Lung (tissue), 12 donors: ENCODE results near the gene ADCY6. TPM values are rescaled to one million over a fixed set of nuclear protein-coding genes. Genes with fewer than 3 reads are reported as not detected.

Experiments used
- ATAC-seq: fragments of 200-7000 bp; cut with Tn5 transposase; one replicate; pipeline ENCODE4 v1.9.1; 2020; ENCODE audit warnings: moderate number of reproducible peaks; ENCODE audit not compliant: insufficient read depth, low FRiP score
- DNase-seq, 3 donors: peaks; one replicate each; pipeline ENCODE4 v3.0.0-alpha.2; 2013 to 2017
- H3K27ac ChIP-seq, 2 donors: one replicate each; pipeline ENCODE4 v1.5.1; 2013; ENCODE audit warnings: mild to moderate bottlenecking in 2 of 2, moderate library complexity in 2 of 2, control low read depth in 1 of 2, inconsistent platforms in 1 of 2, low read depth in 1 of 2, low read length in 1 of 2
- H3K27me3 ChIP-seq, 3 donors: one replicate each; pipeline ENCODE4 v1.5.1; 2013; ENCODE audit warnings: low read length in 2 of 3; ENCODE audit not compliant: control insufficient read depth in 3 of 3, insufficient read depth in 3 of 3
- H3K36me3 ChIP-seq, 4 donors: one replicate each; pipeline ENCODE4 v1.5.1; 2013; ENCODE audit warnings: low read length in 4 of 4, mild to moderate bottlenecking in 1 of 4, moderate library complexity in 1 of 4; ENCODE audit not compliant: control insufficient read depth in 4 of 4, insufficient read depth in 4 of 4
- H3K4me1 ChIP-seq, 5 donors: one replicate each; pipeline ENCODE4 v1.5.1; 2013; ENCODE audit warnings: low read length in 5 of 5, mild to moderate bottlenecking in 2 of 5, moderate library complexity in 1 of 5; ENCODE audit not compliant: control insufficient read depth in 5 of 5, insufficient read depth in 5 of 5
- H3K4me3 ChIP-seq: one replicate; pipeline ENCODE4 v1.5.1; 2013; ENCODE audit warnings: mild to moderate bottlenecking, control low read depth, moderate library complexity
- H3K9ac ChIP-seq, 2 donors: one replicate each; pipeline ENCODE4 v1.5.1; 2013; ENCODE audit warnings: low read length in 2 of 2, control low read depth in 1 of 2; ENCODE audit not compliant: insufficient read depth in 1 of 2
- H3K9me3 ChIP-seq, 4 donors: one replicate each; pipeline ENCODE4 v1.5.1; 2013; ENCODE audit warnings: low read length in 3 of 4, mild to moderate bottlenecking in 1 of 4, moderate library complexity in 1 of 4; ENCODE audit not compliant: control insufficient read depth in 4 of 4, insufficient read depth in 3 of 4
- WGBS, 2 donors: extraction: QIAGEN DNeasy Blood & Tissue Kit; methylation state at CpG; one replicate each; pipeline ENCODE4 v1.1.7; 2013; 5-methylcytosine and 5-hydroxymethylcytosine counted together
- polyA plus RNA-seq, 2 donors: library from polyadenylated mRNA; stranded (reverse); fragments of 200-250 nt; gene quantifications; one replicate each; pipeline ENCODE4 v1.2.1, GENCODE V29; 2013
- total RNA-seq, 2 donors: library from RNA; depleted of rRNA in 1 of 2; stranded (reverse); fragments of >200 nt in 1 of 2; gene quantifications; one replicate each; pipeline ENCODE4 v1.2.1, GENCODE V29; 2014 to 2021
- TF ChIP-seq, protein P1 (sequence below): IDR thresholded peaks from 2 replicates; pipeline ENCODE4 v1.5.1; 2012; ENCODE audit warnings: mild to moderate bottlenecking; ENCODE audit errors: control extremely low read depth, extremely low read depth
- donor health status: control.
- donor health status: control.
- donor health status: Bipolar disorder and iron deficiency.
- donor health status: healthy.
- donor health status: DM: yes; HTN: yes; CAD: no.

The ADCY6 gene
- total and polyA plus RNA-seq, 4 donors: 14.4 to 37.0 (median 26.2) TPM

DNA sequence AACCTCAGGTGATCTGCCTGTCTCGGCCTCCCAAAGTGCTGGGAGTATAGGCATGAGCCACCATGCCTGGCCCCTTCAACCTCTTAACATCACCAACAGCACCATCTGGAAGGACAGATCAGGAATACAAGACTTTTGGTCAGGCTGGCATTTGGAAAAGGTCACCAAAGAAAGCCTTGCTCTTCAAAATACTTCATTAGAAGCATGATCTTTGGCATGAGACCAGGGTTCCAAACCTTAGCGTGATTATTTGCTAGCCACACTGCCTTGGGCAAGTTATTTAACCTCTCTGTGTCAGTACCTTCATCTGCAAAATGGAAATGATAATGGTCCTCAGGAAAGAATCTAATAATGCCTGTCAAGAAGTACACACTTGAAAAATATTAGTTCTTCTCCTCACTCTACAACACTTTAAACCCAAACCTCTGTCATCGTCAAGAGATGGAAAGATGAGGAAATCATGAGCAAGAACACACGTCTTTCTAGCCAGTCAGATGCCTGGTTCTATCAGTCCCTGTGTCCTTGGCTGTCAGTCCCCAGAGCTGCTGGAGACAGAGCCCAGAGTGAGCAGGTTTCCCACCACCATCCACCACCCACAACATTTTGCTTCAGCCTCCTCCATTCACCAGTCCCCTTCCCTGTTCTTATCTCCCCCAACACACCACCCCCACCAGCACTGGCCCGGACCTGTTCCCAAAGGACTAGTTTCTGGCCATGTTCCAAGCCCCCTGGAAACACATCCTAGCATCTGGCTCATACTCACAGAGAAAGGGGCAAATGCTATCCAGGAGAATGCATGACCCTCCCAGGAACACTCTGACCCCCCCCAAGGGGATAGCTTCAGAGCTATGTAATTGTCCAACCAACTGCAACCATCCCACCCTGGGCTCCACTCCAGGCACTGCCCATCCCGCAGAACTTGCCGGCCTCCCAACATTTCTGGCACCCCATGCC, 2.0 kb downstream of the ADCY6 start:
- Histone ChIP-seq H3K4me3 (no peak overlapping the region), H3K4me1 (peaks cover 10 to 21% (median 14%) of the 10 kb centered on the region in 5 donors), H3K36me3 (peaks cover 0 to 8% (median 2%) of the 10 kb centered on the region in 4 donors), H3K9me3 (no peaks in the 10 kb centered on the region), H3K9ac (peak overlapping the region in 1 of 2 donors; percentile 65), H3K27ac (peak overlapping the region in 1 of 2 donors; percentile 92), H3K27me3 (no peaks in the 10 kb centered on the region)
- peak in 1 of 3 donors; percentile 19 for DNase-seq
- 47 to 68% methylated on average over 7 of the region's 7 CpGs for WGBS, 2 donors
- no peak for ATAC-seq
- TF ChIP-seq, protein P1, sequence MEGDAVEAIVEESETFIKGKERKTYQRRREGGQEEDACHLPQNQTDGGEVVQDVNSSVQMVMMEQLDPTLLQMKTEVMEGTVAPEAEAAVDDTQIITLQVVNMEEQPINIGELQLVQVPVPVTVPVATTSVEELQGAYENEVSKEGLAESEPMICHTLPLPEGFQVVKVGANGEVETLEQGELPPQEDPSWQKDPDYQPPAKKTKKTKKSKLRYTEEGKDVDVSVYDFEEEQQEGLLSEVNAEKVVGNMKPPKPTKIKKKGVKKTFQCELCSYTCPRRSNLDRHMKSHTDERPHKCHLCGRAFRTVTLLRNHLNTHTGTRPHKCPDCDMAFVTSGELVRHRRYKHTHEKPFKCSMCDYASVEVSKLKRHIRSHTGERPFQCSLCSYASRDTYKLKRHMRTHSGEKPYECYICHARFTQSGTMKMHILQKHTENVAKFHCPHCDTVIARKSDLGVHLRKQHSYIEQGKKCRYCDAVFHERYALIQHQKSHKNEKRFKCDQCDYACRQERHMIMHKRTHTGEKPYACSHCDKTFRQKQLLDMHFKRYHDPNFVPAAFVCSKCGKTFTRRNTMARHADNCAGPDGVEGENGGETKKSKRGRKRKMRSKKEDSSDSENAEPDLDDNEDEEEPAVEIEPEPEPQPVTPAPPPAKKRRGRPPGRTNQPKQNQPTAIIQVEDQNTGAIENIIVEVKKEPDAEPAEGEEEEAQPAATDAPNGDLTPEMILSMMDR: no peak

DNA sequence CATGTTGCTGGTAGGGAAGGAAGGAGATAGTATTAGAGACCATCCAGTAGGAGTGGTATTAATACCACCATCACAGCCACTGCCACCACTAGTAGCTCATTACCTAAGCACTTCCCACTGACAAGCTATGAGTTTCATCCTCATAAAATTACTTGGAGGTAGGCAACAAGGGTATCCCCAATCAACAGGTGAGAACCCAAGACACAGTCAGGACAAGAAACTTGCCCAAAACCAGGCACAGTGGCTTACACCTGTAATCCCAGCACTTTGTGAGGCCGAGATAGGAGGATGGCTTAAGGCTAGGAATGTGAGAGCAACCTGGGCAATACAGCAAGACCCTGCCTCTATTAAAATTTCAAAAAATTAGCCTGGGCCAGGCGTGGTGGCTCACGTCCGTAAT, 5.5 kb downstream of the ADCY6 start:
- no peaks in the 10 kb centered on the region for H3K9me3 ChIP-seq
- TF ChIP-seq, protein P1: no peak
- H3K36me3 ChIP-seq: peaks cover 0 to 8% (median 2%) of the 10 kb centered on the region in 4 donors
- no peak overlapping the region for H3K9ac ChIP-seq
- DNase-seq (no peak), ATAC-seq (no peak)
- no peak overlapping the region for H3K4me3 ChIP-seq
- no peak overlapping the region for H3K27ac ChIP-seq
- no peaks in the 10 kb centered on the region for H3K27me3 ChIP-seq
- WGBS, 2 donors: 96 to 97% methylated on average over 4 of the region's 4 CpGs
- peaks cover 7 to 29% (median 13%) of the 10 kb centered on the region in 5 donors for H3K4me1 ChIP-seq

DNA sequence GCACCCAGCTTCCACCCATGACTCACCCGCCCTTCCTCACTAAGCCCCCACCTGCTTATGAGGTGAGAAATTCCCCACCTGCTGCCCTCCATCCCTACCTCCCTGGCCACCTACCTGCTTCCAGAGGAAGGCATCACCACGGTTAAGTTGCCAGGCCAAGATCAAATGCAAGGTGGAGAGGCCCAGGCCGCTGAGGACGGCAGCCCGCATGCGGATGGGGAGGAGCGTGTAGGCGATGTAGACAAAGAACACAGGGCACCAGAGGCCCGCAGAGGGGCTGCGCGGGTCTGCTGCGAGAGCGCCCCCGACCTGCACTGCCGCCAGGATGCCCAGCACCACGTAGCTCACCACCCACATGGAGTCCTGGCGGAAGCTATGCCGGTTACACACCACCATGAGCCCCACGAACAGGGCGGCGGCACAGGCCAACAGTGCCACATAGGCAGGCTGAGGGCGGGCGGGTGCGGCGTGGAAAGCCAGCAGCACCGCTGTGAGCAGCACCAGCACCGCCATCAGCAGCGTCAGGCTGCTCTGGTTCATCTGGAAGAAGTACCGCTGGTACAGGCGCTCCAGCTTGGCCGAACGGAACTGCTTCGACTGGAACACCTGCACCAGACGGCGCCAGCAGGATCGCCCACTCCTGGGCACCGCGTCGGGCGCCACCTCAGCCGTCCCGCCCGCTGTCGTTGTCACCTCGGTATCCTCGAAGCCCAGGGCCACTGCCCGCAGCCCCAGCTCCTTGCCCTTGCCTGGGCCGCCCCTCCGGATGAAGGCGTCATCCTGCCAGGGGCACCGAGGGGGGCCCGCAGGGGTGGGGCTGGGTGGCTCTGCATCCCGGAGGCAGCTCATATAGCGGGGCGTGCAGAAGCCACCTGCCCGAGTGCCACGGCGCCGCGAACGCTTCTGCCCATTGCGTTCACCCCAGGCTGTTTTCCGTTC, 6.2 kb downstream of the ADCY6 start:
- peak overlapping the region in 1 of 2 donors; percentile 24 for H3K27ac ChIP-seq

More for the DNA sequence above, 6.2 kb downstream of the ADCY6 start:
- ATAC-seq: no peak
- Histone ChIP-seq H3K27me3 (no peaks in the 10 kb centered on the region), H3K4me1 (peaks cover 6 to 25% (median 11%) of the 10 kb centered on the region in 5 donors), H3K4me3 (no peak overlapping the region), H3K9ac (no peak overlapping the region), H3K9me3 (no peaks in the 10 kb centered on the region), H3K36me3 (peaks cover 0 to 8% (median 2%) of the 10 kb centered on the region in 4 donors)
- DNase-seq: no peak
- 92% methylated on average over 63 of the region's 63 CpGs for WGBS, 2 donors
- TF ChIP-seq, protein P1: no peak
